ENCODE measurements around the gene SIAH3.

Gene SIAH3

GRCh38 chr13:45779901-45780300 lies 71.7 kb downstream of the SIAH3 start:
- ChIA-PET CTCF (interaction anchor here (0.6 kb wide), 1 partner anchor 219 kb away, joined by 5 read pairs; no protein-coding TSS in a partner anchor), POLR2A (no interaction called here)
- H3K4me1 ChIP-seq (ENCODE audit: control insufficient read depth, insufficient read depth, low read length): peaks cover 17% of the 10 kb centered on the region
- H3K27ac ChIP-seq (ENCODE audit: extremely low read depth, low read depth, low read length): no peak overlapping the region
- TF ChIP-seq ZSCAN30 (tag by site-specific recombination; IDR thresholded peaks at IDR 0.05): no peak
- TF ChIP-seq ZNF785 (tag by site-specific recombination; IDR thresholded peaks at IDR 0.05): no peak
- no peak for TF ChIP-seq ZNF2 (tag by site-specific recombination; IDR thresholded peaks at IDR 0.05)
- TF ChIP-seq ZNF121 (tag by site-specific recombination; IDR thresholded peaks at IDR 0.05): no peak
- no peak for TF ChIP-seq ZNF596 (tag by site-specific recombination; IDR thresholded peaks at IDR 0.05)
- TF ChIP-seq OVOL3 (tag by site-specific recombination; IDR thresholded peaks at IDR 0.05): no peak
- no peak for TF ChIP-seq ZNF138 (tag by site-specific recombination; IDR thresholded peaks at IDR 0.05; ENCODE audit: borderline replicate concordance)
- no peak for TF ChIP-seq ZNF777 (tag by site-specific recombination; IDR thresholded peaks at IDR 0.05; ENCODE audit: borderline replicate concordance)
- TF ChIP-seq ELK4 (IDR thresholded peaks at IDR 0.05; ENCODE audit: borderline replicate concordance, low read depth, low read length): no peak
- TF ChIP-seq ZNF37A (tag by site-specific recombination; IDR thresholded peaks at IDR 0.05): no peak
- no peak for TF ChIP-seq ZNF692 (tag by site-specific recombination; IDR thresholded peaks at IDR 0.05)
- no peak for TF ChIP-seq ZNF629 (tag by site-specific recombination; IDR thresholded peaks at IDR 0.05)
- TF ChIP-seq ZNF175 (tag by site-specific recombination; IDR thresholded peaks at IDR 0.05): no peak
- no peak for TF ChIP-seq GLIS2 (tag by site-specific recombination; IDR thresholded peaks at IDR 0.05)
- no peak for TF ChIP-seq KLF16 (tag by site-specific recombination; IDR thresholded peaks at IDR 0.05)
- TF ChIP-seq ZNF670 (tag by site-specific recombination; IDR thresholded peaks at IDR 0.05; ENCODE audit: low read depth): no peak
- no peak for TF ChIP-seq ZNF433 (tag by site-specific recombination; IDR thresholded peaks at IDR 0.05; ENCODE audit: low read depth)
- TF ChIP-seq ZBTB20 (tag by site-specific recombination; IDR thresholded peaks at IDR 0.05): no peak
- no peaks in the 10 kb centered on the region for H3K9me3 ChIP-seq (ENCODE audit: control insufficient read depth, insufficient read depth, low read depth, low read length)
- H3K36me3 ChIP-seq (ENCODE audit: control insufficient read depth in 2 of 2, insufficient read depth in 1 of 2, low read length in 2 of 2): no peaks in the 10 kb centered on the region
- H3K4me3 ChIP-seq (ENCODE audit: low read depth, low read length): no peak overlapping the region

- Histone ChIP-seq H3K9me3 (ENCODE audit: control insufficient read depth, insufficient read depth, low read depth, low read length) (no peaks in the 10 kb centered on the region), H3K36me3 (ENCODE audit: control insufficient read depth in 2 of 2, insufficient read depth in 1 of 2, low read length in 2 of 2) (no peaks in the 10 kb centered on the region), H3K27ac (ENCODE audit: extremely low read depth, low read depth, low read length) (no peak overlapping the region), H3K4me1 (ENCODE audit: control insufficient read depth, insufficient read depth, low read length) (peaks cover 17% of the 10 kb centered on the region), H3K4me3 (ENCODE audit: low read depth, low read length) (no peak overlapping the region)
- TF ChIP-seq ZNF626 (tag by site-specific recombination; IDR thresholded peaks at IDR 0.05) (no peak), ZNF362 (tag by site-specific recombination; IDR thresholded peaks at IDR 0.05) (no peak), ZNF341 (tag by site-specific recombination; IDR thresholded peaks at IDR 0.05; ENCODE audit: low read depth) (no peak), ZFP37 (tag by site-specific recombination; IDR thresholded peaks at IDR 0.05) (no peak), ZNF501 (tag by site-specific recombination; IDR thresholded peaks at IDR 0.05) (no peak), ZBTB26 (tag by site-specific recombination; optimal IDR thresholded peaks at IDR 0.05) (no peak), ZNF214 (tag by site-specific recombination; IDR thresholded peaks at IDR 0.05; ENCODE audit: borderline replicate concordance) (no peak), ZNF560 (tag by site-specific recombination; IDR thresholded peaks at IDR 0.05; ENCODE audit: borderline replicate concordance) (no peak), ZNF580 (tag by site-specific recombination; IDR thresholded peaks at IDR 0.05) (no peak), ZXDB (tag by site-specific recombination; IDR thresholded peaks at IDR 0.05) (no peak), ZFP41 (tag by site-specific recombination; IDR thresholded peaks at IDR 0.05; ENCODE audit: borderline replicate concordance) (no peak), ZNF623 (tag by site-specific recombination; IDR thresholded peaks at IDR 0.05) (no peak), ZNF221 (tag by site-specific recombination; IDR thresholded peaks at IDR 0.05; ENCODE audit: borderline replicate concordance) (no peak), ZNF266 (tag by site-specific recombination; IDR thresholded peaks at IDR 0.05; ENCODE audit: low read depth) (no peak), ZNF596 (tag by site-specific recombination; IDR thresholded peaks at IDR 0.05) (no peak), ZNF169 (tag by site-specific recombination; IDR thresholded peaks at IDR 0.05) (no peak)
- CTCF ChIA-PET: no interaction called here
- POLR2A ChIA-PET: no interaction called here
Observed at GRCh38 chr13:45778882-45779281, 72.7 kb downstream of the SIAH3 start.
